ENCODE data around the gene ANXA6. TPM values are rescaled to one million over a fixed set of nuclear protein-coding genes. Genes with fewer than 3 reads are reported as not detected.

ANXA6 gene
- total and polyA plus RNA-seq, 2 donors (not counting 1 experiment from before 2014, with no cell fraction given): 136 to 300 TPM

DNA sequence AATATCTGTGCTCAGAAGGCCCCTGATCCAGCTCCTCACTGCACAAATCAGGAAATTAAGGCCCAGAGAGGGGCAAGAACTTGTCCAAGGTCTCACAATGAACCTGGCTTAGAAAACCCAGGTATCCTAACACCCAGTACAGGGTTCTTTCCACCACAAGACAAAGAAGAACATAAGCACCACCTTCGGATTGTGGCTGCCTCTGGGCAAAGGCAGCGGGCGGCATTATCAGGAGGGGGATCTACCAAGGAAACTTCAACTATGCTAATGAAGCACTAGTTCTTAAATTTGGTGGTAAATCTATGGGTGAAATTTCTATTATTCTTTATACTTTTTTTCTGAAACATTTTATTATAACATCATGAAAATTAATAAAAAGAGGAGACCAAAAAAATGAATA is 17.9 kb downstream of the ANXA6 start:
- peaks cover 2% of the 10 kb centered on the region for H4K20me1 ChIP-seq (ENCODE audit: control insufficient read depth, insufficient read depth, low read length, poor library complexity, severe bottlenecking)
- H3K4me3 ChIP-seq (ENCODE audit: control extremely low read depth in 1 of 5, extremely low read depth in 1 of 5, insufficient read depth in 1 of 5, low read depth in 2 of 5, low read length in 4 of 5): no peak overlapping the region
- TF ChIP-seq EZH2 (IDR thresholded peaks at IDR 0.05; ENCODE audit: borderline replicate concordance, insufficient read depth, low read depth, low read length, poor library complexity, severe bottlenecking): no peak
- TF ChIP-seq, protein P1, sequence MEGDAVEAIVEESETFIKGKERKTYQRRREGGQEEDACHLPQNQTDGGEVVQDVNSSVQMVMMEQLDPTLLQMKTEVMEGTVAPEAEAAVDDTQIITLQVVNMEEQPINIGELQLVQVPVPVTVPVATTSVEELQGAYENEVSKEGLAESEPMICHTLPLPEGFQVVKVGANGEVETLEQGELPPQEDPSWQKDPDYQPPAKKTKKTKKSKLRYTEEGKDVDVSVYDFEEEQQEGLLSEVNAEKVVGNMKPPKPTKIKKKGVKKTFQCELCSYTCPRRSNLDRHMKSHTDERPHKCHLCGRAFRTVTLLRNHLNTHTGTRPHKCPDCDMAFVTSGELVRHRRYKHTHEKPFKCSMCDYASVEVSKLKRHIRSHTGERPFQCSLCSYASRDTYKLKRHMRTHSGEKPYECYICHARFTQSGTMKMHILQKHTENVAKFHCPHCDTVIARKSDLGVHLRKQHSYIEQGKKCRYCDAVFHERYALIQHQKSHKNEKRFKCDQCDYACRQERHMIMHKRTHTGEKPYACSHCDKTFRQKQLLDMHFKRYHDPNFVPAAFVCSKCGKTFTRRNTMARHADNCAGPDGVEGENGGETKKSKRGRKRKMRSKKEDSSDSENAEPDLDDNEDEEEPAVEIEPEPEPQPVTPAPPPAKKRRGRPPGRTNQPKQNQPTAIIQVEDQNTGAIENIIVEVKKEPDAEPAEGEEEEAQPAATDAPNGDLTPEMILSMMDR (IDR thresholded peaks at IDR 0.05): no peak
- H3K79me2 ChIP-seq (ENCODE audit: control insufficient read depth, insufficient read depth, low read length): peaks cover 65% of the 10 kb centered on the region
- H3K27me3 ChIP-seq (replicated peaks in 1 of 4; ENCODE audit: control extremely low read depth in 1 of 4, control insufficient read depth in 3 of 4, insufficient read depth in 4 of 4, low read length in 3 of 4): no peaks in the 10 kb centered on the region
- Mint-ChIP-seq H3K4me1 (peaks cover 78% of the 10 kb centered on the region), H3K27me3 (no peaks in the 10 kb centered on the region), H3K9me3 (ENCODE audit: insufficient read depth) (no peaks in the 10 kb centered on the region), H3K27ac (no peak overlapping the region), H3K4me3 (no peak overlapping the region)
- ChIA-PET CTCF (interaction anchor here (1.4 to 48.0 kb wide), 4 partner anchors 11 to 89 kb away, joined by 4 to 1701 read pairs (median 870); partner anchors contain the start of gene ANXA6), POLR2A (interaction anchor here (1.4 kb wide), 1 partner anchor 14 kb away, joined by 6 read pairs; no protein-coding TSS in a partner anchor)
- no peaks in the 10 kb centered on the region for H3K9me3 ChIP-seq (ENCODE audit: control extremely low read depth in 1 of 3, control insufficient read depth in 2 of 3, insufficient read depth in 1 of 3, low read length in 2 of 3)
- peak overlapping the region; percentile 12 for H3K4me2 ChIP-seq (replicated peaks; ENCODE audit: low read depth, low read length, poor library complexity, severe bottlenecking)
- intact Hi-C loops (cut with micrococcal nuclease): loop anchor here (2.0 kb wide), 1 partner anchor 15 kb away; no protein-coding TSS in a partner anchor
- no peak overlapping the region for H3K9ac ChIP-seq (ENCODE audit: low read length)
- H3K36me3 ChIP-seq (replicated peaks in 1 of 2; ENCODE audit: control extremely low read depth in 1 of 2, control insufficient read depth in 1 of 2, extremely low read depth in 1 of 2, insufficient read depth in 2 of 2, low read length in 1 of 2): peaks cover 5 to 94% of the 10 kb centered on the region in 2 experiments
- peaks cover 51 to 85% of the 10 kb centered on the region in 2 donors for H3K4me1 ChIP-seq (ENCODE audit: control insufficient read depth in 2 of 2, insufficient read depth in 2 of 2, low read length in 2 of 2)
- peak overlapping the region; percentile 36 to 67 for H3K27ac ChIP-seq (ENCODE audit: low read length in 2 of 2)
- no peak for DNase-seq
- no peak for ATAC-seq (ENCODE audit: low read depth)
- no CpG with 5 or more reads among the region's 3 CpGs for WGBS (ENCODE audit: insufficient coverage)
- no peak overlapping the region for H2AFZ ChIP-seq (ENCODE audit: insufficient read depth, low read depth, low read length, poor library complexity, severe bottlenecking)

DNA sequence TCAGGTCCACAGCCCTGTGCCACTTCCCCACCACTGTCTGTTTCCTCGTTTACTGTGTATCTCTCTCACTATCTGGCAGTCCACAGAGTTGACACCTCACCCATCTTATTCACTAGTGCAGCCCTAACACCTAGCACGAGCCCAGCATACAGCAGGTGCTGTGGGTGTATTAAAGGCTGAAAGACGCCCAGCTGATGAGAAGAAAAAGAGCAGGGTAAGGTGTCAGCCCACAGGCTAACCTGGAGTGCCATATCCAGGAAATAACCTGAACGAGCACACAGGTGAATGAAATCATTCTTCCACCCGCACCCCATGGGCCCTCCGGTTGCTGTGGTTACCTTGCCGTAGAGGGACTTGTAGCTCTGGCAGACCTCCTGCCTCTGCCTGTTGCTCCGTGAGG is 18.6 kb downstream of the ANXA6 start:
- Histone ChIP-seq H3K4me2 (replicated peaks; ENCODE audit: low read depth, low read length, poor library complexity, severe bottlenecking) (peak overlapping the region; percentile 12), H3K4me3 (ENCODE audit: control extremely low read depth in 1 of 5, extremely low read depth in 1 of 5, insufficient read depth in 1 of 5, low read depth in 2 of 5, low read length in 4 of 5) (no peak overlapping the region), H3K36me3 (replicated peaks in 1 of 2; ENCODE audit: control extremely low read depth in 1 of 2, control insufficient read depth in 1 of 2, extremely low read depth in 1 of 2, insufficient read depth in 2 of 2, low read length in 1 of 2) (peaks cover 5 to 88% of the 10 kb centered on the region in 2 experiments), H3K27ac (ENCODE audit: low read length in 2 of 2) (peak overlapping the region; percentile 36 to 67), H2AFZ (ENCODE audit: insufficient read depth, low read depth, low read length, poor library complexity, severe bottlenecking) (no peak overlapping the region), H3K4me1 (ENCODE audit: control insufficient read depth in 2 of 2, insufficient read depth in 2 of 2, low read length in 2 of 2) (peaks cover 51 to 85% of the 10 kb centered on the region in 2 donors), H3K27me3 (replicated peaks in 1 of 4; ENCODE audit: control extremely low read depth in 1 of 4, control insufficient read depth in 3 of 4, insufficient read depth in 4 of 4, low read length in 3 of 4) (no peaks in the 10 kb centered on the region), H3K9me3 (ENCODE audit: control extremely low read depth in 1 of 3, control insufficient read depth in 2 of 3, insufficient read depth in 1 of 3, low read length in 2 of 3) (no peaks in the 10 kb centered on the region), H4K20me1 (ENCODE audit: control insufficient read depth, insufficient read depth, low read length, poor library complexity, severe bottlenecking) (no peaks in the 10 kb centered on the region), H3K79me2 (ENCODE audit: control insufficient read depth, insufficient read depth, low read length) (peaks cover 58% of the 10 kb centered on the region), H3K9ac (ENCODE audit: low read length) (no peak overlapping the region)
- H3K4me1 Mint-ChIP-seq: peaks cover 78% of the 10 kb centered on the region
- intact Hi-C loops (cut with micrococcal nuclease): no loop called here
- H3K27ac Mint-ChIP-seq: peak overlapping the region; percentile 51
- no peak for DNase-seq
- no peak overlapping the region for H3K4me3 Mint-ChIP-seq
- ChIA-PET POLR2A (no interaction called here), CTCF (interaction anchor here (1.4 to 48.0 kb wide), 3 partner anchors 12 to 88 kb away, joined by 4 to 1701 read pairs (median 1701); partner anchors contain the start of gene ANXA6)
- H3K9me3 Mint-ChIP-seq (ENCODE audit: insufficient read depth): no peaks in the 10 kb centered on the region
- WGBS (ENCODE audit: insufficient coverage): 94% methylated on average over 8 of the region's 8 CpGs
- TF ChIP-seq, protein P1 (IDR thresholded peaks at IDR 0.05): no peak
- no peak for TF ChIP-seq EZH2 (IDR thresholded peaks at IDR 0.05; ENCODE audit: borderline replicate concordance, insufficient read depth, low read depth, low read length, poor library complexity, severe bottlenecking)
- no peak for ATAC-seq (ENCODE audit: low read depth)
- H3K27me3 Mint-ChIP-seq: no peaks in the 10 kb centered on the region

All from B cell (primary cell).